Liver (tissue), 9 donors: ENCODE measurements around the gene MAN1C1. TPM values are rescaled to one million over a fixed set of nuclear protein-coding genes. Genes with fewer than 3 reads are reported as not detected.
A peak's percentile ranks its signal among the peaks of the same experiment; 100 is the strongest.

Source experiments
- DNase-seq: peaks from one replicate; pipeline ENCODE4 v3.0.0-alpha.2; 2017; ENCODE audit warnings: low spot score
- H3K27ac ChIP-seq, 2 donors: one replicate each; pipeline ENCODE4 v1.7.0; 2013; ENCODE audit warnings: inconsistent platforms in 2 of 2, low read length in 2 of 2, control low read depth in 1 of 2, low read depth in 1 of 2, mild to moderate bottlenecking in 1 of 2
- H3K27me3 ChIP-seq, 4 donors: one replicate each; pipeline versions ENCODE4 v1.6.1 to v1.7.0; 2013; ENCODE audit warnings: low read length in 3 of 4, inconsistent platforms in 1 of 4, mild to moderate bottlenecking in 1 of 4, moderate library complexity in 1 of 4; ENCODE audit not compliant: control insufficient read depth in 4 of 4, insufficient read depth in 4 of 4
- H3K36me3 ChIP-seq, 4 donors: one replicate each; pipeline versions ENCODE4 v1.6.1 to v1.7.0; 2013; ENCODE audit warnings: low read length in 3 of 4, mild to moderate bottlenecking in 3 of 4, low read depth in 1 of 4, moderate library complexity in 1 of 4; ENCODE audit not compliant: control insufficient read depth in 4 of 4, insufficient read depth in 3 of 4
- H3K4me1 ChIP-seq, 4 donors: one replicate each; pipeline versions ENCODE4 v1.6.1 to v1.7.0; 2013; ENCODE audit warnings: low read length in 3 of 4, mild to moderate bottlenecking in 3 of 4, moderate library complexity in 1 of 4; ENCODE audit not compliant: control insufficient read depth in 4 of 4, insufficient read depth in 4 of 4
- H3K4me3 ChIP-seq, 3 donors: one replicate each; pipeline versions ENCODE4 v1.6.1 to v1.7.0; 2013; ENCODE audit warnings: low read length in 3 of 3, control low read depth in 1 of 3, low read depth in 1 of 3, mild to moderate bottlenecking in 1 of 3
- H3K9ac ChIP-seq, 2 donors: one replicate each; pipeline ENCODE4 v1.7.0; 2013; ENCODE audit warnings: low read length in 2 of 2, mild to moderate bottlenecking in 2 of 2, moderate library complexity in 2 of 2, control low read depth in 1 of 2, low read depth in 1 of 2
- H3K9me3 ChIP-seq, 4 donors: one replicate each; pipeline versions ENCODE4 v1.6.1 to v1.7.0; 2013; ENCODE audit warnings: low read length in 3 of 4; ENCODE audit not compliant: control insufficient read depth in 4 of 4
- ATF3 ChIP-seq: IDR thresholded peaks from 2 replicates; pipeline ENCODE4 v1.6.1; 2016; ENCODE audit warnings: antibody characterized with exemption
- FOXA2 ChIP-seq: IDR thresholded peaks from 2 replicates; pipeline ENCODE4 v1.6.1; 2016; ENCODE audit warnings: antibody characterized with exemption
- GABPA ChIP-seq, 2 donors: IDR thresholded peaks in 1 of 2; conservative IDR thresholded peaks in 1 of 2; 2 replicates each; pipeline ENCODE4 v1.6.1; 2016; ENCODE audit warnings: antibody characterized with exemption in 2 of 2, mild to moderate bottlenecking in 1 of 2, moderate library complexity in 1 of 2
- MAX ChIP-seq: IDR thresholded peaks from 2 replicates; pipeline ENCODE4 v1.6.1; 2016; ENCODE audit warnings: antibody characterized with exemption
- NR2F2 ChIP-seq: IDR thresholded peaks from 2 replicates; pipeline ENCODE4 v1.6.1; 2016; ENCODE audit warnings: antibody characterized with exemption
- RAD21 ChIP-seq, 2 donors: IDR thresholded peaks; 2 replicates each; pipeline ENCODE4 v1.6.1; 2016; ENCODE audit warnings: antibody characterized with exemption in 2 of 2, mild to moderate bottlenecking in 2 of 2
- REST ChIP-seq: IDR thresholded peaks from 2 replicates; pipeline ENCODE4 v1.6.1; 2016; ENCODE audit warnings: antibody characterized with exemption, mild to moderate bottlenecking
- YY1 ChIP-seq: IDR thresholded peaks from 2 replicates; pipeline ENCODE4 v1.6.1; 2016; ENCODE audit warnings: antibody characterized with exemption, mild to moderate bottlenecking
- ZBTB33 ChIP-seq: IDR thresholded peaks from 2 replicates; pipeline ENCODE4 v1.6.1; 2016; ENCODE audit warnings: antibody characterized with exemption
- WGBS: extraction: QIAGEN DNeasy Blood & Tissue Kit; methylation state at CpG from one replicate; pipeline ENCODE4 v1.1.7; 2013; 5-methylcytosine and 5-hydroxymethylcytosine counted together
- polyA plus RNA-seq, 2 donors: library from polyadenylated mRNA; stranded (reverse) in 1 of 2; unstranded in 1 of 2; fragments of 200-250 nt in 1 of 2; fragments of >200 nt in 1 of 2; fragmentation: Nextera tagmentation in 1 of 2; extraction: Ambion mirVana in 1 of 2; gene quantifications; one replicate each; pipeline versions ENCODE4 v1.2.1 to v1.2.3, GENCODE V29; 2013 to 2015
- total RNA-seq, 2 donors: library from RNA; depleted of rRNA; stranded (reverse); fragments of >200 nt; gene quantifications; one replicate each; pipeline ENCODE4 v1.2.3, GENCODE V29; 2014
- donor health status: healthy.
- donor health status: healthy.
- donor health status: healthy.
- donor health status: healthy.
- donor health status: healthy.

The MAN1C1 gene
- total and polyA plus RNA-seq, 4 donors = 6.3 to 16.0 (median 8.1) TPM

GRCh38 chr1:25658791-25659431 is 42.3 kb downstream of the MAN1C1 start:
- Histone ChIP-seq H3K27me3 (no peaks in the 10 kb centered on the region), H3K9me3 (no peaks in the 10 kb centered on the region)
- WGBS = 81% methylated on average over 13 of the region's 13 CpGs

GRCh38 chr1:25661043-25661815 is 44.6 kb downstream of the MAN1C1 start:
- no peak overlapping the region for H3K9ac ChIP-seq
- DNase-seq = no peak
- no peak overlapping the region for H3K27ac ChIP-seq
- no peaks in the 10 kb centered on the region for H3K36me3 ChIP-seq
- TF ChIP-seq ATF3 = no peak
- TF ChIP-seq YY1 = no peak
- no peak for TF ChIP-seq REST
- no peak for TF ChIP-seq NR2F2
- no peak for TF ChIP-seq RAD21 (IDR thresholded peaks at IDR 0.05)
- H3K4me1 ChIP-seq = peaks cover 0 to 2% (median 0%) of the 10 kb centered on the region in 4 donors
- no peaks in the 10 kb centered on the region for H3K27me3 ChIP-seq
- H3K9me3 ChIP-seq = no peaks in the 10 kb centered on the region
- WGBS = 75% methylated on average over 8 of the region's 8 CpGs
- H3K4me3 ChIP-seq = no peak overlapping the region

More at GRCh38 chr1:25658791-25659431, 42.3 kb downstream of the MAN1C1 start:
- H3K4me3 ChIP-seq = no peak overlapping the region
- no peak overlapping the region for H3K9ac ChIP-seq
- TF ChIP-seq ATF3 (no peak), GABPA (IDR thresholded peaks at IDR 0.05 in 1 of 2, conservative IDR thresholded peaks at IDR 0.05 in 1 of 2) (no peak), NR2F2 (no peak), YY1 (no peak), MAX (no peak), ZBTB33 (no peak), FOXA2 (no peak)
- H3K27ac ChIP-seq = no peak overlapping the region
- DNase-seq = peak; percentile 20
- H3K36me3 ChIP-seq = no peaks in the 10 kb centered on the region
- peaks cover 0 to 2% (median 0%) of the 10 kb centered on the region in 4 donors for H3K4me1 ChIP-seq
